DND-41 (cell line): Measurements from ENCODE around the gene RUNX1.

Experiments used
- ATAC-seq: fragments of 200-7000 bp; cut with Tn5 transposase; 3 replicates; pipeline ENCODE4 v1.9.1; 2021; ENCODE audit warnings: low read depth; ENCODE audit not compliant: insufficient read depth
- DNase-seq: peaks from one replicate; pipeline ENCODE4 v3.0.0-alpha.2; 2020
- H2AFZ ChIP-seq: 2 replicates; pipeline ENCODE4 v1.6.0; 2012; ENCODE audit warnings: low read depth, low read length
- H3K27ac ChIP-seq: 2 replicates; pipeline ENCODE4 v1.5.1; 2012; ENCODE audit warnings: low read length, inconsistent platforms
- H3K27me3 ChIP-seq: fragments of 200-600 bp; sonication (generic); 2 replicates; pipeline ENCODE4 v1.6.0; 2012; ENCODE audit warnings: low read length, mild to moderate bottlenecking, inconsistent platforms; ENCODE audit not compliant: insufficient read depth, poor library complexity
- H3K36me3 ChIP-seq: 2 replicates; pipeline ENCODE4 v1.5.1; 2012; ENCODE audit warnings: low read length, inconsistent platforms; ENCODE audit not compliant: insufficient read depth
- H3K4me1 ChIP-seq: 2 replicates; pipeline ENCODE4 v1.5.1; 2012; ENCODE audit warnings: mild to moderate bottlenecking, low read length; ENCODE audit not compliant: insufficient read depth
- H3K4me2 ChIP-seq: 2 replicates; pipeline ENCODE4 v1.6.0; 2012; ENCODE audit warnings: mild to moderate bottlenecking, moderate library complexity, low read length, inconsistent platforms; ENCODE audit not compliant: insufficient read depth
- H3K4me3 ChIP-seq, 2 experiments: fragments of 200-600 bp in 1 of 2; shearing (Covaris generic) in 1 of 2; 2 replicates each; pipeline ENCODE4 v1.5.1; 2012 to 2016; ENCODE audit warnings: inconsistent platforms in 2 of 2, low read length in 2 of 2, mild to moderate bottlenecking in 2 of 2, low read depth in 1 of 2, moderate library complexity in 1 of 2
- H3K79me2 ChIP-seq: 2 replicates; pipeline ENCODE4 v1.6.0; 2012; ENCODE audit warnings: low read length, inconsistent platforms; ENCODE audit not compliant: insufficient read depth
- H3K9ac ChIP-seq: 2 replicates; pipeline ENCODE4 v1.6.0; 2012; ENCODE audit warnings: low read depth, mild to moderate bottlenecking, inconsistent platforms, low read length, moderate library complexity
- H3K9me3 ChIP-seq: 2 replicates; pipeline ENCODE4 v1.5.1; 2012; ENCODE audit warnings: low read length, moderate library complexity, mild to moderate bottlenecking, inconsistent platforms; ENCODE audit not compliant: insufficient read depth, severe bottlenecking
- H4K20me1 ChIP-seq: 2 replicates; pipeline ENCODE4 v1.6.0; 2012; ENCODE audit warnings: low read length; ENCODE audit not compliant: insufficient read depth
- CTCF ChIP-seq: IDR thresholded peaks from 2 replicates; pipeline ENCODE4 v1.5.1; 2012; ENCODE audit warnings: borderline replicate concordance, low read length, moderate library complexity, mild to moderate bottlenecking; ENCODE audit not compliant: poor library complexity, severe bottlenecking; ENCODE audit errors: extremely low read depth
- EZH2 ChIP-seq: IDR thresholded peaks from 3 replicates; pipeline ENCODE4 v1.6.1; 2012; ENCODE audit warnings: borderline replicate concordance, low read depth, mild to moderate bottlenecking, moderate library complexity, low read length, inconsistent platforms; ENCODE audit not compliant: severe bottlenecking

RUNX1 gene

GRCh38 chr21:34939673-34940331 lies 109.3 kb downstream of the RUNX1 start:
- H3K27ac ChIP-seq: peak overlapping the region; percentile 45
- H3K4me3 ChIP-seq: no peak overlapping the region
- no peaks in the 10 kb centered on the region for H3K27me3 ChIP-seq
- no peak for DNase-seq
- ATAC-seq: no peak
- peaks cover 100% of the 10 kb centered on the region for H3K79me2 ChIP-seq
- peaks cover 78% of the 10 kb centered on the region for H3K4me1 ChIP-seq
- TF ChIP-seq EZH2 (no peak), CTCF (no peak)
- peaks cover 8% of the 10 kb centered on the region for H3K36me3 ChIP-seq
- no peak overlapping the region for H3K4me2 ChIP-seq
- H3K9me3 ChIP-seq: no peaks in the 10 kb centered on the region
- H3K9ac ChIP-seq: no peak overlapping the region
- peaks cover 49% of the 10 kb centered on the region for H4K20me1 ChIP-seq
- no peak overlapping the region for H2AFZ ChIP-seq

GRCh38 chr21:34938089-34938764 lies 110.9 kb downstream of the RUNX1 start:
- H3K4me1 ChIP-seq: peaks cover 89% of the 10 kb centered on the region
- no peak overlapping the region for H2AFZ ChIP-seq
- ATAC-seq (no peak), DNase-seq (no peak)
- peaks cover 14% of the 10 kb centered on the region for H3K36me3 ChIP-seq
- no peak overlapping the region; the same call in 1 of the 2 replicates for H3K4me2 ChIP-seq
- H3K9ac ChIP-seq: no peak overlapping the region
- H3K4me3 ChIP-seq: no peak overlapping the region
- no peaks in the 10 kb centered on the region for H3K27me3 ChIP-seq
- H3K27ac ChIP-seq: peak overlapping the region; percentile 12; the same call in 1 of the 2 replicates
- H4K20me1 ChIP-seq: peaks cover 48% of the 10 kb centered on the region
- H3K9me3 ChIP-seq: no peaks in the 10 kb centered on the region
- H3K79me2 ChIP-seq: peaks cover 100% of the 10 kb centered on the region
- no peak for TF ChIP-seq CTCF
- TF ChIP-seq EZH2: no peak

- no peaks in the 10 kb centered on the region for H3K9me3 ChIP-seq
- no peak for DNase-seq
- no peak for TF ChIP-seq EZH2
- no peak for TF ChIP-seq CTCF
- peak overlapping the region; percentile 84 for H3K27ac ChIP-seq
- H3K36me3 ChIP-seq: peaks cover 11% of the 10 kb centered on the region
- peaks cover 43% of the 10 kb centered on the region for H4K20me1 ChIP-seq
- no peaks in the 10 kb centered on the region for H3K27me3 ChIP-seq
- H3K4me1 ChIP-seq: peaks cover 92% of the 10 kb centered on the region
- H3K4me2 ChIP-seq: peak overlapping the region; percentile 58
- H2AFZ ChIP-seq: no peak overlapping the region
- peaks cover 100% of the 10 kb centered on the region for H3K79me2 ChIP-seq
- ATAC-seq: no peak
- 0 out of 2 replicates have a peak overlapping the region, but pooled peaks have one; percentile 17 for H3K9ac ChIP-seq
- peak overlapping the region in 1 of 2 experiments; percentile 26; a peak in 1 of 4 replicates for H3K4me3 ChIP-seq
Observed at GRCh38 chr21:34936883-34937563, 112.1 kb downstream of the RUNX1 start.
